NCI-H128 (cell line): ENCODE measurements around the gene MCRIP2.

Experiments used
- DNase-seq: peaks from one replicate; lab custom pipeline; 2025; ENCODE audit not compliant: unreplicated experiment; lab: John Stamatoyannopoulos, UW

Gene MCRIP2

GRCh38 chr16:647173-647902 lies 5.7 kb downstream of the MCRIP2 start:
- no peak for DNase-seq

- DNase-seq, result no peak
Observed at GRCh38 chr16:648071-648780, 6.6 kb downstream of the MCRIP2 start.

- peak; percentile 32 for DNase-seq
Observed at GRCh38 chr16:648781-649589, 7.4 kb downstream of the MCRIP2 start, which contains the start of gene WDR90. Gene WDR90, plus strand, starts transcription at chr16:649365. Its CDS starts 52 bp downstream, at chr16:649417.

- no peak for DNase-seq
Observed at GRCh38 chr16:649631-650030, 8.0 kb downstream of the MCRIP2 start.

GRCh38 chr16:651844-652243 lies 10.2 kb downstream of the MCRIP2 start:
- no peak for DNase-seq

GRCh38 chr16:652454-653305 lies 11.1 kb downstream of the MCRIP2 start:
- no peak for DNase-seq

GRCh38 chr16:654034-654433 lies 12.4 kb downstream of the MCRIP2 start:
- no peak for DNase-seq

GRCh38 chr16:657487-657886 lies 15.9 kb downstream of the MCRIP2 start:
- no peak for DNase-seq

GRCh38 chr16:658679-659571 lies 17.3 kb downstream of the MCRIP2 start:
- DNase-seq, result no peak

GRCh38 chr16:659618-660017 lies 18.0 kb downstream of the MCRIP2 start:
- no peak for DNase-seq

- DNase-seq, result no peak
Observed at GRCh38 chr16:660132-660458, 18.5 kb downstream of the MCRIP2 start.

GRCh38 chr16:660459-661183 lies 19.0 kb downstream of the MCRIP2 start:
- DNase-seq, result no peak

- no peak for DNase-seq
Observed at GRCh38 chr16:661184-661821, 19.7 kb downstream of the MCRIP2 start.

GRCh38 chr16:662095-662494 lies 20.5 kb downstream of the MCRIP2 start:
- DNase-seq, result no peak

- DNase-seq, result no peak
Observed at GRCh38 chr16:662597-662996, 21.0 kb downstream of the MCRIP2 start.

- no peak for DNase-seq
Observed at GRCh38 chr16:666572-666971, 24.9 kb downstream of the MCRIP2 start.

GRCh38 chr16:667113-667779 lies 25.6 kb downstream of the MCRIP2 start:
- DNase-seq, result no peak
